Stimulated activated CD4-positive, alpha-beta T cell treated with anti-CD3 and anti-CD28 coated beads, TNF-alpha, amount 100 ng/mL, for 4 hours (primary cell): ENCODE measurements around the gene PIGP.
"Not testable (repeated sequence)": the region's sequence is repeated elsewhere in the genome, so short reads cannot be mapped to it uniquely, and the experiment has no call there.

ENCODE experiments used
- DNase-seq, 3 experiments: peaks; one replicate each; pipeline ENCODE4 v3.0.0-alpha.2; 2020; ENCODE audit warnings: low read depth in 3 of 3

The PIGP gene

DNA sequence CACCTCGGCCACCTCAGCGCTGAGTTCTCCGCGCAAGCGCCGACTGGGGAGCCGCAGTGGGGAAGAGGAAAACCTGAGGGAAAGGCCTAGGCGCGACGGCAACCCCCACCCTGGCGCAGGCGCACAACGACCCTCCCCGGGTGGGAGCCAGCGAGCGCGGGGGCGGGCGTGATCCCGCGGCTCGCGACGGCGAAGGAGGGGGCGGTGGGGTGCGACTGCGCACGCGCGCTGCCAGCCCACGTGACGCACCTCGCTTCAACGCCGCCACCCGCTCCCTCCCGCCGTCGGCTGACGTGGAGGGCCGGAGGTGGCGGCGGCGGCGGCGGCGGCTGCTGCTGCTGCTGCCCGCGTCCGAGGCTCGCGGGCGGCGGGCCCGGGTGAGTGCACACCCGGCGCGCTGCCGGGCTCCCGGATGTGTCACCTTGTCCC, at the start of gene PIGP, which contains the start of gene TTC3:
Gene PIGP (minus strand): TSS at position 84 of the 429 bp plus-strand sequence. CDS start 556 bp downstream, outside the sequence.
Gene TTC3 (plus strand): TSS at position 267 of the 429 bp plus-strand sequence. CDS start 14,004 bp downstream, outside the sequence.
- DNase-seq = peak; percentile 94 to 98 (median 95)

DNA sequence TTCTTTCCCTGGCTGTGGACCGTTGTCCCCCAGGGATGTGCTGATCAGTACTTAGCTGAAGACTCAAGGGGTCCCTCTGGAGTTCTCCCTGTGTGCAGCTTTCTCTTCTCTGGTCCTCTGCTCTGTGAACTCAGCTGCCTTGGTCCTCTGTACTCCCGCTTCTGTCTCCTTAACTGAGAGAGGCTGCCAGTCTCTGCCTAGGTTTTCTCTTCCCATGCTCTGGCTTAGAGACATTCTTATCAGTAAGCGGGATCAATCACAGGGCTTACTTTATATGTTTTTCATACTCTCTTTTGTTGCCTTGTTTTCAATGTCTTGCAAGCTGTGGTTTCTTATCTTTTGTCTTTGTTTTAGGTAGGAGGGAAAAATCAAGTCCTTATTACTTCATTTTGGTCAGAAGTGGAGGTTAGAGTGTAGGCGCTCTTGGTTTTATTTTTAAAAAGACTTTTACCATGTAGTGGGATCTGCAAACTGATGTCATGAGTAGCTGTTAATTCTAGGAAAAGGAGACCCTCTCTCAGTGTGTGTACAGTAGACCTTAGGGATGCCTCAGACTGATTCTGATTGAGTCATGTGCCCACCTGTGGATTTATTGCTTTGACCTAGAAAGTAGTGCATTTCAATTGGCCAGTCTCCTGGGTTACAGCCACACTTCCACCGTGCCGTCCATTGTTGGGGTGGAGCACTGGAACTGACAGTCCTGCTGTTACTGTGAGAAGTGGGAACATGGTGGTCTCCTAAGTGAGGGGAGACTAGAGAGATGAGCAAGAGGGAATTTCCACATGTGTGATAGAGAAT, 46.7 kb upstream of the PIGP start:
- no peak for DNase-seq

DNA sequence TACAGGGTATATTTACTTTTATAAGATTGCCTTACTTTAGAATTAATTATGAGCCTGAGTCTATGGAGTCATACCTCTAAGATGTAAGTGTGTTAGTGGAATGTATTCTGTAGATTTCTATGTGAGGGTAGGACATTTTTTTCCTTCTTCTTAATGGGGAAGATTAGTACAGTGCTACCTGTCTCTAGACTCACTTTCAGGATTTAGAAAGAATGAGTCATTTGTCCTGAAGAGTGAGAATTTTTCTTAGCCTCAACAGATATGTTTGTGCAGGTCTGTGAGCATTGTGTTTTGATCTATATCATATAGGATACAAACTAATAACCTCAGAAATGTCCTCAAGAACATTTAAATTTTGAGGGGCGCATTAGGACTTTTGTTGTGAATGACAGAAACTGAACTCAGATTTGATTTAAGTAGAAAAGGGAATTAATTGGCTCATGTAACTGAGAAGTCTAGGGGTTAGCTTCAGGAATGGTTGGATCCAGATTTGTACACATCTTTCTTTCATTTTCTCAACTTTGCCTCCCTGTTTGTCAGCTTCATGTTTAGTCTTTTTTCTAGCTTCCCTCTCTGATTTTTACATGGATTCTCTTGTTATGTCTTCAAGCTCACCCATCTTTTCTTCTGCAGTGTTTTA, 45.4 kb upstream of the PIGP start:
- DNase-seq = no peak

DNA sequence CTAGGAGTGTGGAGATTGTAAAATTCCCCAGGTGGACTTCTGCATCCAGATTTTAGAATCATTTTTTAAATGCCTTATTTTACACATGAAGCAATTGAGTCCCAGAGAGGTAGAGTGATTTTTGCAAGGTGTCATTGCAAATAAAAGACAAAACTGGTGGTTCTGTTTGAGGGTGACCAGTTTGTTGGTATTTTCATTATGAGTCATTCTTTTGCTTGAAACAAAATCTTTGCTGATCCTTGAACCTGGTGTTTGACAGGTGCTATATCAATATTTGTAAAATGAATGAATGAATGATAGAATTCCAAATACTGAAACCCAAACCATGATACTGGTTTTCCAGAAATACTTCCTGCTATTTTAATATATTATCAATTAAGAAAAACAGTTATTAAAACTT, 44.3 kb upstream of the PIGP start:
- DNase-seq = no peak

DNA sequence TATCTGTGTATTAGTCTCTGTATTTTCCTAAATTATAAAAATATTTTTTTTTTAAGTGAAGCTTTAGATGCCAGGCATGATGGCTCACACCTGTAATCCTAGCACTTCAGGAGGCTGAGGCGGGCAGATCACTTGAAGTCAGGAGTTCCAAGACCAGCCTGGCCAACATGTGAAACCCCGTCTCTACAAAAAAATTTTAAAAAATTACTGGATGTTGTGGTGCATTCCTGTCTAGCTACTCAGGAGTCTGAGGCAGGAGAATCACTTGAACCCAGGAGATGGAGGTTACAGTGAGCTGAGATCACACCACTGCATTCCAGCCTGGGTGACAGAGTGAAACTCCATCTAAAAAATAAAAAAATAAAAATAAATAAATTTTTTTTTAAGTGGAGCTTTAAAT, 43.6 kb upstream of the PIGP start:
- not testable (repeated sequence) for DNase-seq

DNA sequence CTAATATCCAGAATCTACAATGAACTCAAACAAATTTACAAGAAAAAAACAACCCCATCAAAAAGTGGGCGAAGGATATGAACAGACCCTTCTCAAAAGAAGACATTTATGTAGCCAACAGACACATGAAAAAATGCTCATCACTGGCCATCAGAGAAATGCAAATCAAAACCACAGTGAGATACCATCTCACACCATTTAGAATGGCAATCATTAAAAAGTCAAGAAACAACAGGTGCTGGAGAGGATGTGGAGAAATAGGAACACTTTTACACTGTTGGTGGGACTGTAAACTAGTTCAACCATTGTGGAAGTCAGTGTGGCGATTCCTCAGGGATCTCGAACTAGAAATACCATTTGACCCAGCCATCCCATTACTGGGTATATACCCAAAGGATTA, 41.4 kb upstream of the PIGP start:
- not testable (repeated sequence) for DNase-seq

DNA sequence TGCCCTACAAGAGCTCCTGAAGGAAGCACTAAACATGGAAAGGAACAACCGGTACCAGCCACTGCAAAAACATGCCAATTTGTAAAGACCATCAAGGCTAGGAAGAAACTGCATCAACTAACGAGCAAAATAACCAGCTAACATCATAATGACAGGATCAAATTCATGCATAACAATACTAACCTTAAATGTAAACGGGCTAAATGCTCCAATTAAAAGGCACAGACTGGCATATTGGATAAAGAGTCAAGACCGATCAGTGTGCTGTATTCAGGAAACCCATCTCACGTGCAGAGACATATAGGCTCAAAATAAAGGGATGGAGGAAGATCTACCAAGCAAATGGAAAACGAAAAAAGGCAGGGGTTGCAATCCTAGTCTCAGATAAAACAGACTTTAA, 38.2 kb upstream of the PIGP start:
- not testable (repeated sequence) for DNase-seq

DNA sequence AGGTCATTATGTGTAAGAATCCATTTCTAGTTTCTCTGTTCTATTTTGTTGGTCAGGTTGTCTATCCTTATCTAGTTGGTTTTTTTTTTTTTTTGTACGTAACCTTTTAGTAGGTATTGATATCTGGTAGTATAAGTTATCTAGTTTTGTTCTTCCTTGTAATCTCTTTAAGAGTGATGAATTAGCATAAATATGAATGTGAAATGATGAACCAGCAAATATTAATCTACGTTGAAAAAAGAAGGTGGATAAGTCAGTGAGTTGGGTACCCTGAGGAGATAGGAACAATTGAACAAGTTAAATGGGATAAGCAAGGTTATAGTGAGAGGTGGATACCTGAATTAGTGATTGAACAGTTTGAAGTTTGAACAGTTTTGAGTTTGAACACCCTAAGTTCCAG, 34.1 kb upstream of the PIGP start:
- DNase-seq = no peak

DNA sequence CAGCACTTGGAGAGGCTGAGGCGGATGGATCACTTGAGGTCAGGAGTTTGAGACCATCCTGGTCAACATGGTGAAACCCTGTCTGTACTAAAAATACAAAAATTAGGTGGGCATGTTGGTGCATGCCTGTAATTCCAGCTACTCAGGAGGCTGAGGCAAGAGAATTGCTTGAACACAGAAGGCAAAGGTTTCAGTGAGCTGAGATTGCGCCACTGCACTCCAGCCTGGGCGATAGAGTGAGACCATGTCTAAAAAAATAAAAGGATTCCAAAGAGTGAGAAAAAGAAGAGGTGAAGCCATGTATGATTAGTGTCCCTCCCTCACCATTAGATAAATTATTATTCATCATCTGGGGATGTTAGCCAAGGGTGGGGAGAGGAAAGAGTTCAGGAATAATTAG, 29.9 kb upstream of the PIGP start:
- DNase-seq = not testable (repeated sequence)

DNA sequence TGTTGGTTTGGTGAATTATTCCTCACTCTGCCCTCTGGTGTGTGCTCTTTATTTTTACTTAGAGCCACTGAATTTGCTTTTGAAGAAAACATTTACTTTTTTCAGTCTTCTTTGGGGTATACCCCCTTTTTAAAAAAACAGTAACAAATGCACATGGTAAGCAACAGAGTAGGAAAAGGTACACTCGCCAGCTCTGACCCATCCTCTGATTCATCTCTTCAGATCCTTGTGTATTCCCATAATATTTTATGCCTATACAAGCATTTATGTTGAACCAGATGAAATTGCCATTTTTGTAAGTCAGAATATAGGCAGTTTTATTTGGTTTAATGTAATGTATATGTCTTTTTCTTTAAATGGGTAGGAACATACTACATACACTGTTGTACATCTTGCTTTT, 28.5 kb upstream of the PIGP start:
- DNase-seq = no peak

DNA sequence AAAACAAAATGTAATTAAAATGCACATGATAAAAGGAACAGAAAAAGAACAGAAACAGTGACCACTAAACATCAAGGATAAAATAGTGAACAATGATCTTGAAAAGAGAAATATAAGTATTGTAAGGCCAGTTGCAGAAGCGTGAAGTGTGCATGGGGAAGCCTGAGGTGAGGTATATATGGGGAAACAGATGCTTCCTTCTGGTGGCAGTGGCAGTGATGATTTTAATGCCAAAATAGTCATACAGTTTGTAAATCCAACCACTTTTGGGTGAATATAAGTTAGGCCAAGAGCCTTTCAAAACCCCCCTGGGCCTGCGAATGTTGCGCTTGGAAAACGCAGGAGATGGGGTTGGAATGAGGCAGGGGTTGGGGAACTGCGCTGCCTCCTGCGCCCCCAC, 27.4 kb upstream of the PIGP start:
- DNase-seq = no peak

DNA sequence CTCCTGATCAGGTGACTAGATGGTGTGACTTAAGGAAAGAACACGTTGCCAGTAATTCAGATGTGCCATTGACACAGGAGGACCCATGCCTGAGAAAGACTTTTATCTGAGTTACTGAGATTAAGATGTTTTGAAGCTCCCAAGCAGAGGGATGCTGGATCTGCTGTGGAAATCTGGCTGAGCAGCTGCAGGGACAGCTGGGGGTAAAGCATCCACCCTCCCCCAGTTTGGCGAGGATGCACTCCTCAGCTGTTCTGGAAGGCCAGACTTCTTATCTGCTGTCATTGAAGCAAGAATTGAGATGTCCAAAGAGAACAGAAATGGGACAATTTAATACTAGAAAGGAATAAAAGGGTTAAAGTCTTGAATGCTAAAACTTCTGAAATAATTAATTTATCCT, 25.9 kb upstream of the PIGP start:
- DNase-seq = no peak

DNA sequence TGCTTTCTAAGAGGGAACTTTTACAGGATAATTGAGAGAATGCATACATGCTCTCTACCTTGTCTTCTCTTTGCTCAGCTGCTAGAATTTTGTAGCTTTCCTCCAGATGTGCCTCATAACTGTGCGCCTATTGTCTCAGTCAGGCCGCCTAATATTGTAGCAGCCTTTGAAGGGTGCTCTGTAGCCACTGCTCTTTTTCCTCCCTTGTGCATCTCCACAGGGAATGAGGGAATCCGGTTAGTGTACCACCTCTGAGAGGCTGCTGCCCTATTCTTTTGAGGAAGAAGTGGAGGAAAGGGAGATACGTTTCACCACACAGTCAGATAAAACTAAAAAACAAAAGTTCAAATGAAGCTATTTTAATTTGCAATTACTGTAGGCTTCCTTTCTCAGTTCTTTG, 22.9 kb upstream of the PIGP start:
- no peak for DNase-seq

DNA sequence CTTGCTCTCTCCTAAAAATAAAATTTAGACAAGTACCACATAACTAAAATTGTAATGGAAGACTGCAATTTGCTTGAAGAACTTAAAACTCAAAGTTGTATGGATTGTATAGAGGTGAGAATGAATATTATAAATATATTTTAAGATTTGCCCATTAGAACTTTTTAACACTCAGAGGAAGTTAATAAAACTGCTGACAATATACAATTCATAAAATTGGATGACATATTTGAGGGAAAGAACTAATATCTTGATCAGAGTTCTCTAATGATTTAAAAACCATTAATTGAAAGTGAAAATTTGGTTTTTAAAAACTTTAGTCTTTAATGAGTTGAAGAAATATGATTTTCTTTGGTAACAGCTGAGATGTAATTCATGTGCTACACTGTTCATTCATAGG, 21.1 kb upstream of the PIGP start:
- no peak for DNase-seq

DNA sequence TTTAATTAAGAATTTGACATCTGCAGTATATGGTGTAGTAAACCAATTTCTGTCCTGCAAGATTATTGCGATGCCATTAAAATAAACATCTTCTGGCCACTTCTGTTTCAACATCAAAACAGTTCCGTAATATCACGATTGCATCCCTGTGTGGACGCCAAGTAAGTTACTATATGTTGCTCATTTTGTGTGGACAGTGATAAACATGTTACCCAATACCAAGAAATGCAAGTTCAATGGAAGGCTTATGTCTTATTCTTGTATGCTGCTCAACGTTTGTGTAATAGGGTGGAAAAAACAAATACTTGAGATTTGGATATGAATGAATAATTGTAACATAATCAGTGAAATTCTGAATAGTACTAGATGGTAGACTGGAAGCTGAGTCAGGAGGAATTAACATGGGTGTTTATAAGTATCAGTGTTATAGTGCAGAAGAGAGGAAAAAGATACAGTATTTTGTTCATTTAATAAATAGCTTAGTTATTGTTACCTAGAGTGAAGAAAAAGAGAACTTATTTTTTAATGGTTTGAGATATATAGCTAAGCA, 15.4 kb upstream of the PIGP start:
- no peak for DNase-seq

DNA sequence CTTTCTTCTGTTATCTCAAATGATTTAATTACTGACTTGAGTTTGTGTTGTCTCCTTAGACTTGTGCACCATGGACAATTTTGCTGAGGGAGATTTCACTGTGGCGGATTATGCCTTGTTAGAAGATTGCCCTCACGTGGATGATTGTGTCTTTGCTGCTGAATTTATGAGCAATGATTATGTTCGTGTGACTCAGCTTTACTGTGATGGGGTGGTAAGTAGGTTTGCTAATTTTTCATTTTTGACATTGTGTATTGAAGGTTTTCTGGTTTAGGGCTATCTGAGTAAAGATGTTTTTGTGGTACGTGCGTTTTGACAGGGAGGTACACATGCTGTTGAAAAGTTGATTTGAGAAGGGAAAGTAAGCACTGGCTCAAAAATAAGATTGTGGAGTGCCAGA, 14.3 kb upstream of the PIGP start:
- DNase-seq = no peak

DNA sequence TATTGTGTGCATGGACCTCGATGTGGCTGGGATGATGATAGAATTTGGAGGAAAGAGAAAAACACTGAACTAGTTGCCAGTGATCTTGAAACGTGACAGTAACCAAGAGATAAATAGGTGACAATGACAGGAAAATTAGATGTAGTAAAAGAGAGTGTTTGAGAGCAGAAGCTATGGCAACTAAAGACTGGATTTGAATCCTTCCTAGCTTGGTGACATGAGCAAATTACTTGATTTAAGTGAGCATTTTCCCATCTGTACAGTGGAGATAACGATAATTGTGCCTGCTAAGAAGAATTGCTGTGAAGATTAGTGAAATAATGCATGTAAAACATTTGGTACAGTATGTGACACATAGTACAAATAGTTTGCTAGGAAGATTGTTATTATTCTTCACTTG, 12.9 kb upstream of the PIGP start:
- no peak for DNase-seq

DNA sequence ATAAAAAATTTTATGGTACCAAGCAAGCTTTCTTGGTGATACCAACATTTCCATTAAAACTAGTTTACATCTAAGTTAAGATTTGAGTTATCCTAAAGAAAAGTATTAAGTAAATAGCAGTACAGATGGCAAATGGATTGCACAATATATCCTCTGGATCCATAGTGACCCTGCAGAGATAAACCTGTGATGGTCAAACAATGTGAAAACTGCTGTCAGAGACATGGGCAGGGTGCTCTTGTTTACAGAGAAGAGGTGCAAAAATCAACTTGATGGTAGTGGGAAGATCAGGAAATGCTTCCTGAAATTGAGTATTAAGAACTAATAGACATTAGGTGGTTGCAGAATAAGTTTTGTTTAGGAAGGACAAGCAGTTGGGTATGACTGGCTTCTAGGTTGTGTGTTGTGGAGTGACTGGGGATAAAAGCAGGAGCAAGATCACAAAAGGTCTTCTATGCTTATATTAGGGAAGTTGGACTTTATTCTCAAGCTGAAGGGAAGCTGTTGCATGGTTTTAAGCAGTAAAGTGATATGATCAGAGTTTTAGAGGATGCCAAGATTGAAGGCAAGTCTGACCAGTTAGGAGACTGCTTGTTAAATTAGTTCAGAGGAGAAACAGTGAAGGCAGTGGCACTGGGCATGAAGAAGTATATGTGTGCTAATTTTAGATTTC, 10.1 kb upstream of the PIGP start:
- DNase-seq = no peak

DNA sequence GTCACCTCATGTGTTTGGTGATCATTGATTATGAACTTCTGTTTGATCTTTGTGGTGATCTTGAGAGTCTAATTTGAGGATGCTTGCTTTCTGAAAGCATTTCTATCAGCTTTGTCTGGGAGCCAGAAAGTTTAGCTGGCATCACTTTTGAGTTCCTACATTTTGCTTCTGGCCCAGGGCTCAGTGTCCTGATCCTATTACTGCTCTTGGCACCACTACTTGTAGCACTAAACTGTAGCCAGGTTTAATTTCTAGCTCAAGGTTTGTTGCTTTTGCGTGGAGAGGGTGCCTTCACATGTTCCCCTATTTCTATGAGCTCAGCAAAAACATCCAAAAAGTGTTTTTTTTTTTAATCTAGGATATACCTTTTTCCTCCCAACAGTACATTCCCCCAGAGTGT, 9.5 kb upstream of the PIGP start:
- no peak for DNase-seq

DNA sequence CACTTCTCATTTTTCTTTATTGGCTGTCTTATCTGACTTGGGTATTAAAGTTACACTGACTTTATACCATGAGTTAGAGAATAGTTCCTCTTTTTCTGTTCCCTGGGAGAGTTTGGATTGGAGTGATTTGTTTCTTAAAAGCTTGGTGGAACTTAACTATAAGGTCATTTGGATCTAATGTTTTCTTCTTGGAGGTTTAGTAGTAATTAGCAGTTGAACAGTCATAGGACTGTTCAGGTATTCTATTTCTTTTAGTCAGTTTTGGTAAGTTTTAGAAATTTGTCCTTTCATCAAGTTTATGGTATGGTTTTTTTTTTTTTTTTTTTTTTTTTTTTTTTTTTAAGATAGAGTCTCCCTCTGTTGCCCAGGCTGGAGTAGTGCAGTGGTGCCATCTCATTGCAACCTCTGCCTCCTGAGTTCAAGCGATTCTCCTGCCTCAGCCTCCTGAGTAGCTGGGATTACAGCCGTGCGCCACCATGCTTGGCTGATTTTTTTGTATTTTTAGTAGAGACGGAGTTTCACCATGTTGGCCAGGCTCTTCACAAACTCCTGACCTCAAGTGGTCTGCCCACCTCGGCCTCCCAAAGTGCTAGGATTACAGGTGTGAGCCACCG, 6.4 kb upstream of the PIGP start:
- no peak for DNase-seq

DNA sequence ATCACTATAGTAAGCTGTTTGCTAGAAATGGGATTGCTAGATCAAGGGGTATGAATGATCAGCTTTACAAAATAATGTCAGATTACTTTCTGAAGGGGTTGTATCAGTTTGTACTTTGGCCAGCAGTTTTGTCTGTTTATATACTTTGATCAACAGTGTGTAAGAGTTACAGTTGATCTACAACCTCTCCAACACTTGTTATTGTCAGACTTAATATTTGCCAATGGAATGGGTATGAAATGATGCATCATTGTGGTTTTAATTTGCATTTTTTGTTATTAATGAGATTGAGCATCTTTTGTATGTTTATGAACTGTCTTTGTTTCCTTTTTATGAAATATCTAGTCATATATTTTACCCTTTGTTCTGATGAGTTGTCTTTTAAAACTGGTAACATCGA, 4.5 kb upstream of the PIGP start:
- DNase-seq = no peak
